BE2C (cell line): ENCODE results near the gene PRKN.

ENCODE experiments used
- DNase-seq: peaks from one replicate; pipeline ENCODE4 v3.0.0-alpha.2; 2020
- H3K27me3 ChIP-seq: fragments of 250-450 bp; sonication (Bioruptor Pico); 2 replicates; pipeline ENCODE4 v1.5.1; 2020; ENCODE audit warnings: mild to moderate bottlenecking
- H3K36me3 ChIP-seq: fragments of 250-450 bp; sonication (Bioruptor Pico); 2 replicates; pipeline ENCODE4 v1.5.1; 2020; ENCODE audit warnings: mild to moderate bottlenecking
- H3K4me1 ChIP-seq: fragments of 250-450 bp; sonication (Bioruptor Pico); 2 replicates; pipeline ENCODE4 v1.5.1; 2020
- H3K4me3 ChIP-seq: 2 replicates; pipeline ENCODE4 v1.5.1; 2011; ENCODE audit warnings: low read depth, low read length
- H3K9me3 ChIP-seq: fragments of 250-450 bp; sonication (Bioruptor Pico); 2 replicates; pipeline ENCODE4 v1.5.1; 2020
- TF ChIP-seq, protein P1 (sequence below): IDR thresholded peaks from 2 replicates; pipeline ENCODE4 v1.5.1; 2012; ENCODE audit warnings: mild to moderate bottlenecking, low read depth, low read length

Gene PRKN

GRCh38 chr6:161608771-161609170 is 1118.8 kb downstream of the PRKN start:
- H3K27me3 ChIP-seq = no peaks in the 10 kb centered on the region

DNA sequence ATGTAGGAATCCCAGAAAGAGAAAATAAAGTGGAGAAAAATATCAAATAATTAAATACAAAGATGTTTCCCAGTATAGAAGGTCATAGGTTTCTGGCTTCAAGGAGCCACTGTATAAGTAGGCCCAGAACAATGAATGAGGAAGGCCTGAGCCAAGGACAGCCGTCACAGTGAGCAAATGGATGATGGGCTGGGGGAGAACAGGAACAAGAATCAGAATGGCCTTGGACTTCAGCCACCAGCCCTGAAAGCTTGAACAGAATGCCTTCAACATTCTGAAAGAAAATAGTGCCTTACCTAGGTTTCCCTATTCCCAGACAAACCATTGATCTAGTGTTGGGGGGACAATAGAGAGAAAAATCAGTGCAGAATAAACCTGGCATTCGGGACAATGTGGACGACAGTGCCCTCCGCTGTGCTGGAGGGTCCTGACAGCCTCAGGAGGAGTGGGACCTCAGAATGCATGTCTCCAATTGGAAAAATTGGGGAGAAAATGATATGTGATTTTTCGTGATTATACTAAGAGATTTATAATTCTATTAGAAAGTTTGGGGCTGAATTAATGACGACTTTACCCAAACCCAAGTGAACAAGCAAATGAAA is 1119.8 kb downstream of the PRKN start:
- H3K4me3 ChIP-seq = no peak overlapping the region
- H3K36me3 ChIP-seq = no peaks in the 10 kb centered on the region
- no peaks in the 10 kb centered on the region for H3K4me1 ChIP-seq
- TF ChIP-seq, protein P1, sequence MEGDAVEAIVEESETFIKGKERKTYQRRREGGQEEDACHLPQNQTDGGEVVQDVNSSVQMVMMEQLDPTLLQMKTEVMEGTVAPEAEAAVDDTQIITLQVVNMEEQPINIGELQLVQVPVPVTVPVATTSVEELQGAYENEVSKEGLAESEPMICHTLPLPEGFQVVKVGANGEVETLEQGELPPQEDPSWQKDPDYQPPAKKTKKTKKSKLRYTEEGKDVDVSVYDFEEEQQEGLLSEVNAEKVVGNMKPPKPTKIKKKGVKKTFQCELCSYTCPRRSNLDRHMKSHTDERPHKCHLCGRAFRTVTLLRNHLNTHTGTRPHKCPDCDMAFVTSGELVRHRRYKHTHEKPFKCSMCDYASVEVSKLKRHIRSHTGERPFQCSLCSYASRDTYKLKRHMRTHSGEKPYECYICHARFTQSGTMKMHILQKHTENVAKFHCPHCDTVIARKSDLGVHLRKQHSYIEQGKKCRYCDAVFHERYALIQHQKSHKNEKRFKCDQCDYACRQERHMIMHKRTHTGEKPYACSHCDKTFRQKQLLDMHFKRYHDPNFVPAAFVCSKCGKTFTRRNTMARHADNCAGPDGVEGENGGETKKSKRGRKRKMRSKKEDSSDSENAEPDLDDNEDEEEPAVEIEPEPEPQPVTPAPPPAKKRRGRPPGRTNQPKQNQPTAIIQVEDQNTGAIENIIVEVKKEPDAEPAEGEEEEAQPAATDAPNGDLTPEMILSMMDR = peak; percentile 23
- H3K9me3 ChIP-seq = no peaks in the 10 kb centered on the region
- no peak for DNase-seq
- no peaks in the 10 kb centered on the region for H3K27me3 ChIP-seq

More at GRCh38 chr6:161608771-161609170, 1118.8 kb downstream of the PRKN start:
- TF ChIP-seq, protein P1 = no peak
- Histone ChIP-seq H3K9me3 (no peaks in the 10 kb centered on the region), H3K36me3 (no peaks in the 10 kb centered on the region), H3K4me3 (no peak overlapping the region), H3K4me1 (no peaks in the 10 kb centered on the region)
- DNase-seq = no peak

GRCh38 chr6:161602359-161602758 is 1125.2 kb downstream of the PRKN start:
- TF ChIP-seq, protein P1 = no peak
- no peaks in the 10 kb centered on the region for H3K4me1 ChIP-seq
- no peaks in the 10 kb centered on the region for H3K27me3 ChIP-seq
- no peaks in the 10 kb centered on the region for H3K36me3 ChIP-seq
- H3K4me3 ChIP-seq = no peak overlapping the region
- no peaks in the 10 kb centered on the region for H3K9me3 ChIP-seq
- no peak for DNase-seq

DNA sequence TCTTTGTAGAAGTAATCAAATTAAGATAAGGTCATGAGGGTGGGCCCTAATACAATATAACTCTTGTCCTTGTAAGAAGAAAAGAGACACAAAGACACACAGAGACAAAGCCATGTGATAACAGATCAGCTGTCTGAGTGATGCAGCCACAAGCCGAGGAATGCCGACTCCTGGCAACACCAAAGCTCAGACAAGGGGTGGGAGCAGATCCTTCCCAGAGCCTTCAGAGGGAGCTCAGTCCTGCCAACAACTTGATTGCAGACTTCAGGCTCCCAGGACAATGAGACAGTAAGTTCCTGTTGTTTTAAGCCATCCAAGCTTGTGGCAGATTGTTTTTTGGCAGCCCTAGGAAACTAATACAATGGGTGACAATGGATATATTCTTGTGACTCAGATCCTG is 1128.7 kb downstream of the PRKN start:
- H3K9me3 ChIP-seq = no peaks in the 10 kb centered on the region
- no peak overlapping the region for H3K4me3 ChIP-seq
- TF ChIP-seq, protein P1 = no peak
- no peaks in the 10 kb centered on the region for H3K27me3 ChIP-seq
- H3K36me3 ChIP-seq = no peaks in the 10 kb centered on the region
- H3K4me1 ChIP-seq = no peaks in the 10 kb centered on the region
- DNase-seq = no peak

DNA sequence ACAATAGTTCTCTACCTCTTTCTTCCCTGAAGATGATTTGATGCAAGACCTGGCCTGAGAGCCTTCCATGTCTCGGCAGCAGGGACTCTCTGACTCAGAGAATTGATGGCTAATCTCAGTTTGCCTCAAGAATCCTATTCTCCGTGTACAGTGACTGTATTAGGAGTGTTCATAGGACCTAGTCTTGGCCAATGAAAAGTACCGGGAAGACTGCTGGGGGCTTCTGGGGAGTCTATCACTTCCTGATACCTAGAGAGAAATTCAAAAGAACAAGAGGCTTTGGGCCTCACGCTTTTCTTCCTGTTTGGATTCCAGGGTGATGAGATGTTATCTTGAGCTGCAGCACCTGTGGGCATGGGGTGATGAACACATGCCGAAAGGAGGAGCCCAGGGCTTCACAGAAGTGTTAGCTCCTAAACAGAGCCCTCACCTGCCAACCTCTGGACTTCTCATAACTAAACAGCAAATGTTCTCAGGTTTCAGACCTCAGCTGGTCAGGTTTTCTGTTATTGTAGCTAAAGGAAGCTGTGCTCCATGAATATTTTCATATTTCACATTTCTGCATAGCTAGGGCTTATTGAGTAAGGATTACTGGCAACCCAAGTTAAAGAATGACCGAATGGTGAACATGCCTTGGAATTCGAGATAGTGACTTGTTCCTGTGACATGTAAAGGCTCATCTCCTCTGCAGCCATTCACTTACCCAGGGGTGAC is 1130.6 kb downstream of the PRKN start:
- TF ChIP-seq, protein P1 = no peak
- DNase-seq = no peak

DNA sequence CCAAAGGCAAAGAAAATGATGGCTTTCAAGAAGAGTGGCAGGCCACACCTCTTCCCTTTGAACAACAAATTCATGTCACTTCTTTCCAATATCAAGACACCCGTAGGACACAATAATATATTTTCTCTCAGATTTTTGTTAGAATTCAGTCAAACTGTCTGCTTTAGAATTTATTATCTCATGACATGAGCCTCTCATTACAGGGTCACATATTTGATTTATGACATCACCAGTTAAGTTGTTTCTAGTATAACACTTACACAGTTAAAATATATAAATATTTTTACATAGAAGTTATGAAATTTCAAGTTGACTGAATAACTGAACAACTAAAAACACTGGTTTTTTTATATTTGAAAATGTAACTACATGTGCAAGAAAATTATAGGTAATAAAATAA is 1133.2 kb downstream of the PRKN start:
- no peak for DNase-seq
- Histone ChIP-seq H3K27me3 (no peaks in the 10 kb centered on the region), H3K4me1 (no peaks in the 10 kb centered on the region), H3K4me3 (no peak overlapping the region), H3K36me3 (no peaks in the 10 kb centered on the region), H3K9me3 (no peaks in the 10 kb centered on the region)
- TF ChIP-seq, protein P1 = no peak

More for the DNA sequence above, 1130.6 kb downstream of the PRKN start:
- Histone ChIP-seq H3K4me1 (no peaks in the 10 kb centered on the region), H3K36me3 (no peaks in the 10 kb centered on the region), H3K9me3 (no peaks in the 10 kb centered on the region), H3K27me3 (no peaks in the 10 kb centered on the region), H3K4me3 (no peak overlapping the region)
